NCI-H748 (cell line): ENCODE measurements around the gene CSH2.
"Not testable (repeated sequence)": the region's sequence is repeated elsewhere in the genome, so short reads cannot be mapped to it uniquely, and the experiment has no call there.

ENCODE experiments used
- DNase-seq: peaks from one replicate; lab custom pipeline; 2025; ENCODE audit not compliant: unreplicated experiment; lab: John Stamatoyannopoulos, UW

Gene CSH2

DNA sequence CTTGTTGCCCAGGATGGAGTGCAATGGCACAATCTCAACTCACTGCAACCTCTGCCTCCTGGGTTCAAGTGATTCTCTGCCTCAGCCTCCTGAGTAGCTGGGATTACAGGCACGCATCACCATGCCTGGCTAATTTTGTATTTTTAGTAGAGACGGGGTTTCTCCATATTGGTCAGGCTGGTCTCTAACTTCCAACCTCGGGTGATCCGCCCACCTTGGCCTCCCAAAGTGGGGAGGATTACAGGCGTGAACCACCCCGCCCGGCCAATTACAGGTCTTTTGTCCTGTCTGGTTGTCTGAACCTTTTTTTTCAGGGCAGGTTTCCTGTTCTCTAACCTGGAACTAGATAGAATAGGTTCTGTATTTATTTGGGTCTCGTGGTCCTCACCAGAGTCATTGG, 17.1 kb downstream of the CSH2 start:
- not testable (repeated sequence) for DNase-seq

DNA sequence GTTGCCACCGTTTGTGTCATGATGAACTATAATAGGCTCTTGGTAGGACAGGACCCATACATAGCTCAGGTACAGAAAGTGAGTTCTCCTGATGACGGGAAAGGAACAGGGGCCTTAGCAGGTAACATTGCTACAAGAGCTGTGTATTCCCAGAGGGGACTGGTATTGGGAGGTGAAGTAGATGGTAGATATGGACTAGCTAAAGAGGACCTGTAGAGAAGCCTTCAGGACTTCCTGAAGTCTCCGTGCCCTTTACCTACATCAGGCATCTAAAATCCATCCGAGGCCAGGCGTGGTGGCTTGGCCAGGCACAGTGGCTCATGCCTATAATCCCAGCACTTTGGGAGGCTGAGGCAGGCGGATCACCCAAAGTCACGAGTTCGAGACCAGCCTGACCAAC, 18.3 kb downstream of the CSH2 start:
- no peak for DNase-seq

DNA sequence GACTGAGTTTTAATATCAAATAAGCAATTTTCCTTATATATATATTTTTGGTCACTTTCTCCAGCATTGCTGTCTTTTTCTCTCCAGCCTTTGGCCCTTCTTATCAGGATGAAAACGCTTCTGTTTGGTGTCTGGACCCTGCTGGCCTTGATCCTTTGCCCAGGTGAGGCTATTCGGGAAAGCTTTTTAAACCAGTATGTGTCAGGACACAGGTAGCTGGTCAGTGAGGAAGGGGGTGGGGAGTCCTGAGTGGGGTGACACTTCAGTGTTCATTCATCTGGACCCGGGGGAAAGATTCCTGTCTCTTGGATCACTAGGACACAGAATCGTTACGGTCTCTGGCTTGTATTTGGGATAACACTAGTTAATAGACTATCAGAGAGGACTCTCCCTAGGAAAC, 18.8 kb downstream of the CSH2 start:
- DNase-seq = no peak

DNA sequence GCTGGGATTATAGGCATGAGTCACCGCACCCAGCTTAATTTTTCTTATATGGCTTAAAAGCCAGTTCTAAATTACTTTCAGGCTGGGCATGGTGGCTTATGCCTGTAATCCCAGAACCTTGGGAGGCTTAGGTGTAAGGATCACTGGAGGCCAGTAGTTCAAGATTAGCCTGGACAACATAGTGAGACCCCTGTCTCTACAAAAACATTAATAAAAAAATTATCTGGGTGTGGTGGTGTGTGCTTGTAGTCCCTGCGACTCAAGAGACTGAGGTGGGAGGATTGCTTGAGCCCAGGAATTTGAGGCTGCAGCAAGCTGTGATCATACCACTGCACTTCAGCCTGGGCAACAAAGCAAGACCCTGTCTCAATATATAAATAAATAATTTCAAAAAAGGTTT, 20.2 kb downstream of the CSH2 start:
- DNase-seq = no peak

DNA sequence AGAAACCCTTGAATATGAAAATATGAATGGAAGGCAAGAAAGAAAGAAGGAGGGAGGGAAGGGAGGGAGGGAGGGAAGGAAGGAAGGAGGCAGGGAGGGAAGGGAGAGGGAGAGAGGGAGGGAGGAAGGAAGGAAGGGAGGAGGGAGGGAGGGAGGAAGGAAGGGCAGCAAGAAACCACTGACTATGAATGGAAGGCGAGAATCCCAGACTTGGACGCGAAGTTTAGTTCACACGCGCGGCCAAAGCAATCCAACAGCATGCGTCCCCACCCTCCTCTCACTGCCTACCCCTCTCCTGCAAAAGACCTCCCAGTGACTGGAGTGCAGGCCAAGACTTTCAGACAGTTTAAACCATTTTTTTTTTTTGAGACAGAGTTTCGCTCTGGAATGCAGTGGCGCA, 23.1 kb downstream of the CSH2 start:
- DNase-seq = no peak

DNA sequence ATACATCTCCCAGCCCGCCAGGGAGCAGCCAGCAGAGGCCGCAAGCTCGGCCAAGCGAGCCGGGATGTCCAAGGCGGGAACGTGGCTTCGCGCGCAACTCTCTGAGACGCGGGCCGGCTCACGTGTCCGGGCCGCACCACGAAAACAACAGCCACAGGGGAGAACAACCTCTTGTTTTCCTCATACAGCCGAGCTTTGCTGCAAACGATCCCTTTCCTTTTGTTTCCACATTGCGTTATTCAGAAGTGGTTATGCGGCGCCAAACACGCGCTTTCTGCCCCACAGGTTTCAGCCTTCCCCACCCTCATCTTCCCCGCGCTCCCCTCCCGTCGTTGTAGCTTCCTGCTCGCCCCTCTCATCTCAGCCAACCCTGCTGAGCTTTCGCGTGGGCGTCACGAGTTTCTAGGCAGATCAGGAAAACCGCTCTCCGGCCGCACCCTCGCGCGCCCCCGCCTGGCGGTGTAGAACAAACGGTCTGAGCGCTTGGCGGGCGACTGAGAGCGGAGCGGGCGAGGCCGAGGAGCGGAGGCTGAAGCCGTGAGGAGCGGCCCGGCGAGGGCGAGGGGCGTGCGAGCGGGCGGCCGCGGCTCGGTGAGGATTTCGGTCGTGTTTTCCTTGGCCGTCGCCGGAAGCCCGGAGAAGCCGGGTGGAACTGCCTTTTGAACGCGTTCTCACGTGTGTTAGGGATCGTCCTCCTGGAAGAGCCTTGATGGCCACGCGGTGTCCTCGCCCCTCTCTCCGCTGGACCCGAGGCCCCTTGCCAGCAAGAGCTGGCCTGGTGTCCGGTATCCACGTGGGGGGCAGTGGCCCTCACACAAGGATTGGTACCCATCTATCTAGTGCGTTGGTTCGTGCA, 24.4 kb downstream of the CSH2 start:
- no peak for DNase-seq

DNA sequence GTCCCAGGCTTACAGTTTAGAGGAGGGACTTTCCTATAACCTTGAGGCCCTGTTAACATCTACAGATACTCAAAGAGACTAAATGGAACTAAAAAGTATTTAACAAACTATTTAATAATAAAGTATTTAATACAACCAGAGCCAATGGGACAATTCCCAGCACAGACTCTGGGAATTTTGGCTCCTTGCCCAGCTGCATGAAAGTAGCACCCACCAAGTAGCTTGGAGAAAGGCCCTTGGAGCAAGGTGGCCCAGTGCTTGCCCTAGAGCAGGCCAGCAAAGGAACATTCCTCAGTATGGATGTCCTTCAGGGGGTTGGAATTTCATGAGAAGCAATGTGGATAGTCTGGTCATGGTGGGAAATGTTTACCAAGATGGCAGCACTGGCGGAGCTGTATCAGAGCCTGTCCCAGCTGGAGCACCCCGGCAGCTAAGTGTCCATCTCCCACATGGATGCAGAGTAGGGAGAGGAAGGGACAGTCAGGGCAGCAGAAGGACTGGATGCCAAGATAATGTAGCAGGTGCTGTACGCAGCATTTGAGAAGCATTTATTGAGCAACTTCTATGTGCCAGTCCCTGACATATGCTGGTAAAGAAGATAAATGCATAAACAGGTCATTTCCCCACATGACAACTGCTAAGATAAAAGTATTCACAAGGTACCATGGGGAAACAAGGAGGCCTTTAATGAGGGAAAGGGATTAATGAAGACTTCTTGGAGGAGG, 25.8 kb downstream of the CSH2 start:
- no peak for DNase-seq

DNA sequence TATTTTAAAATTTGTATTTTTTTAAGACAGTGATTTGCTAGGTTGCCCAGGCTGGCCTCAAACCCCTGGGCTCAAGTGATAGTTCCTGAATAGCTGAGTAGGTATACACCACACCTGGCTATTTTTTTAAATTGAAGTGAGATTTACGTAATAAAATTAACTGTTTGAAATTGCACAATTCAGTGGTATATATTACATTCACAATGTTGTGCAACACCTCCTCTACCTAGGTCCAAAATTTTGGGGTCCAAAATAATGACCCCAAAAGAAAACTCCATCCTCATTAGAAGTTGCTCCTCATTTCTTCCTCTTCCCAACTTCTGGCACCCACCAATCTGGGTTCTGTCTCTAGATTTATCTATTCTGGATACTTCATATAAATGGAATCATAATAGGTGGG, 28.0 kb downstream of the CSH2 start:
- no peak for DNase-seq

DNA sequence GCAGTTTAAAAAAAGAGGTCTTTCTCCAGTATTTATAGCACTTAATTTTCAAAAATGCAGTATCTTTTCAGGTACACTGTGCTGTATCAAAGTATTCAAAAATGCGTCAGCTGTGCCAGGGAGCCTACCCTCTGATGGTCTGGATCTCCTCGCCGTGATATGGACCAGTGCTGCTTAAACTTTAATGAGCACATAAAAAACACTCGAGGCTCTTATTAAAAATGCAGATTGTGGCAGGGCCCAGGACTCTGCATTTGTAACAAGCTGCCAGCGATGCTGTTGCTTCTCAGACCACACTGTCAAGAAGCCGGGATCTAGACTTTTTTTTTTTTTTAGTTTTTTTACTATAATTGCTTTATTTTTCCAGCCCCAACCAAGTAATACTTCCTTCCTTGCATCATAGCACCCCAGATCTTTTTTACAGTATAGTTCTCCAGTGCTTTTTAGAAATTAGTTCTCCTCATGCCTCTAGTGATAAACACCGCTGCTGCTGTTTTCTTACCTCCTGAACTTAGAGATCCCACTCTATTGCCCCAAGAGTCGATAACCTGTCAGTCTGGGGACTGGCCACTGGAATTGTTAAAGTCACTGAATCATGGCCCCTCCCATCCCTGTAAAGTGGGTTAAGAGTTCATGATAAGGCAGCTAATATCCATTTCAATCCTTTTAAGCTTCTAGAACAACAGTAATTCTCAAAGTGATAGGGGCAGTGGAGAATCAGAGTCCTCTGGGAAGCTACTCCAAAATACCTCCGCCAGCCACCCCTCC, 29.4 kb downstream of the CSH2 start:
- DNase-seq = no peak

DNA sequence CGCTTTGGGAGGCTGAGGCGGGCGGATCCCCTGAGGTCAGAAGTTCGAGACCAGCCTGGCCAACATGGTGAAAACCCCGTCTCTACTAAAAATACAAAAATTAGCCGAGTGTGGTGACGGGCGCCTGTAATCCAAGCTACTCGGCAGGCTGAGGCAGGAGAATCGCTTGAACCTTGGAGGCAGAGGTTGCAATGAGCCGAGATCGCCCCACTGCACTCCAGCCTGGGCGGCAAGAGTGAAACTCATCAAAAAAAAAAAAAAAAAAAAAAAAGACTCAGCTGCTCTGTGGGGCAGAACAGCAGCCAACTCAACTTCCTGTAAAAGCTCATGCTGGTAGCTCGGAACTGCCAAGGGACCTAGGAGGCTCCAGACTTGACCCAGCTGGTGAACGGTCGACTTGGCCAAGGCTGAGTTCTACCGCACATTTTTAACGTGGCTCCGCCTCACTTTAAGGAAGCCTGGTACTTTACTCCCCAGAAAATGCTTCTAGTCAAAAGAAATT, 30.0 kb downstream of the CSH2 start:
- DNase-seq = not testable (repeated sequence)

DNA sequence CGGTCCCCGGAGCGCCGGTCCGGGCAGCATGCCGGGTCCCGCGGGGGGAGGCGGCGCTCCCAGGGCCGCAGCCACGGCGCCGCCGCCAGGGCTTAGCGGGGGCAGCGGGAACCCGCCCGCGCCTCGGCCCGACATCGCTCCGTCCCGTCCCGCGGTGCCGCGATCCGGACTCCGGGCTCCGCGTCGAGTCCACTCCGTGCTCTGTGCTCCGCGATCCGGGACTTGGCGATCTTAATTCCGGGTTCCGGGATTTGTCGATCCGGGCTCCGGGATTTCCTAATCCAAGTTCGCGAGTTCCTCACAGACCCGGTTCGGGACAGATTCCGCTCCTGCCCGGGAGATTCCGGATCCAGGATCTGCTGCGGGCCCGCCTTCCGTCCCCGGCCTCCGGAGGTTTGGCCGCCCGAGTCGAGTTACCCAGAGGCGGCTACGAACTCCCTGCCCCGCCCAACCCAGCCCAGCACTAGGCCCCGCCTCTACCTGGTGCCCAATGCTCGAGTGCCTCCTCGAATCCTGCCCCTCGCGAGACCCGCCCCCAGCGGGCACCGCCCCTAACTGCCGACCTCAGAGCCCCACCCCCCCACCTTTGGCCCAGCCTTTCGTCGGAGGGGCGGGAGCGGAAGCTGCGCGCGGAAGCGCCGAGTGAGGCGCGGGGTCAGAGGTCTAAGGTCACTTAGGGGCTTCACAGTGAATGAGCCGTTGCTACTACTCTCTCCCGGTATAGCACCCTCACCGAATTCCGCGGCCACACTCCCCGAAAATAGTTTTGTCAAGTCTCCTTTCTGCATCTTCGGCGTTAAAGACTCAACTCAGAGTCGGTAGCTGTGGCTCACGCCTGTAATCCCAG, 30.7 kb downstream of the CSH2 start, which contains the start of gene SMARCD2:
TSS of gene SMARCD2 (minus strand) at position 146 of the 847 bp plus-strand sequence. CDS start at position 135, 11 bp downstream.
- DNase-seq = peak; percentile 97

DNA sequence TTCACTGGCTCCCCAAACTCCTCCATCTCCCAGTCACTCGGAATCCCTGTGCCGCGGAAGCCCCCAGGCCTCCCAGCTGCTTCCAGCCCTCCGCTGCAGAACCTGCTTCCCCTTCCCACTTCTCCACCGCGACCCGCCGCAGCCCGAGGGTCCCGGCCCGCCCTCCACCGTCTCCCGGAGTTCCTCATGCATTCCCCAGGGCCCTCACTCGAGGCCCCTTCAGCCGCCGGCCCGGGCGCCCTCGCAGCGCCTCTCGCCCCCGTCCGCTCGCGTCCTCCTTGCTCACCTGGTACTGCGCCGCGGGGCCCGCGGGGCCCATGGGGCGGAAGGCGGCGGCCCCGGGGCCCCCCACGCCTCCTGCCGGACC, 31.3 kb downstream of the CSH2 start:
- peak; percentile 57 for DNase-seq

DNA sequence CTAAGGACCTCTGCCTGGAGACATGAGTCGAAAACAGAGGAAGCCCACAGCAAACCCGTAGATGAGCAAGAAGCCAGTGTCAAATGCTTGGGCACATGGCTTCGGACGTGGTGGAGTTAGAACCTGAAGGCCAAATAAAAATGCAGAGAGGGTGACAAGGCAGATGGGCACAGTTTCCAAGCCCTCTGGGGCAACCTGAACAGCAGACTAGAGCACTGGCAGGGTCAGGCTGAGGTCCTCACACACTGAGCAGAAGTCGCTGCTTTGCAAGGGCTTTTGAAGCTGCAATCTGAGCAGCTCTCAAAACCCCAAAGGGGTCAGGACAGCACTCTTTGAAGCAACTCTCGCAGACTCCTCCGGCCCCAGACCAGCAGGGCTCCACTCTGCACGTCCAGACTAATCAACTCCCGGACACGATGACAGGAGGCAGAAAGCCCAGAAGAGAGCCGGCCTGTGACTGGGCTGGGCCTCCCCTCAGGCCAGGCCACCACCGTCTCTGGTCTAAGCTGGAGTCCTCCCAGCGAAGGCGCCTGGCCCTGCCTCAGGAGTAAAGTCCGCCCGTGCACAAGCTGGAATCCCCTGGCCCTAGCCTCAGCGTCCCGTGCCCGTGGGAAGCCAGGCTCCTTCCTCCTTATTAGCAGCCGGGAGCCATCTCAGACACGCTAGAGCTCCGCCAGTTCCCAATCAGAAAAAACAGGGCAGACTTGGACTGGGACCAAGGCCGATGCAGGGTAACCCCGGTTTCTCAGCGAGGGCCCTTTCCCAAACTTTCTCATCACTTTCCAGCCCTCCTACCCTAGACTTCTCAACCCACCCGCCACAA, 31.9 kb downstream of the CSH2 start:
- DNase-seq = peak; percentile 23

DNA sequence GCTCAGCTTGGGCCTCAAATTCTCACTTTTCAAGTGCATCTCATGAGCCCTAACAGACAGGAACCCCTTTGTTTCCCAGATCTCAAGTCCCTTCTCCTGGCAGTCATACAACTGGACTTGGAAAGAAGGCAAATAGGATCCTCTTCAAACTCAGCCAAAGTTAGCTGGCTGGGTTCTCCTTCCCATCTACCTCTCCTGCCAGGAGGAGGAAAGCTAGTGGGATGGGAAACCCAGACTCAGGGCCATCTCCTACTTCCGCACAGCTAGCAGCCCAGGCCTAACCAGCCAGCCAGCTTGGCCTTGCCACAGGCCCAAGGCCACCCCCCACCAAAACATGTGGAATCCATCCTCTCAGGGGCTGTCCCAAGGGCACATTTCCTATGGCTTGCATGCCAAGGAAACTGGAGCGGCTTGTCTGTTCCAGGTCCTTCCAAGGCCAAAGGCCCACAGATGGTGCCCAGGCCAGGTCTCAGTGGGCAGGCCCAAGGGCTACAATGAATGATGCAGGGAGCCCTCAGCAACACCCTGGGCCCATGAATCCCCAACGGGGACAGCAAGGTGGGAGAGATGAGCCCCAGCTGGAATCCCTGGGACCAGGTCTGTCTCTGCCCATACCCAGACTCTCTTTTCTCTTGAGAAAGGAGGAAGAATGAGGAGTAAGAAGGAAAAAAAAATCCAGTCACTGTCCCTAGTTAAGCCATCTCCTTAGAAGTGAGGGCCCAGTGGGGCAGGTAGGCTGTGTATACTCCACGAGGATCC, 32.7 kb downstream of the CSH2 start:
- no peak for DNase-seq

DNA sequence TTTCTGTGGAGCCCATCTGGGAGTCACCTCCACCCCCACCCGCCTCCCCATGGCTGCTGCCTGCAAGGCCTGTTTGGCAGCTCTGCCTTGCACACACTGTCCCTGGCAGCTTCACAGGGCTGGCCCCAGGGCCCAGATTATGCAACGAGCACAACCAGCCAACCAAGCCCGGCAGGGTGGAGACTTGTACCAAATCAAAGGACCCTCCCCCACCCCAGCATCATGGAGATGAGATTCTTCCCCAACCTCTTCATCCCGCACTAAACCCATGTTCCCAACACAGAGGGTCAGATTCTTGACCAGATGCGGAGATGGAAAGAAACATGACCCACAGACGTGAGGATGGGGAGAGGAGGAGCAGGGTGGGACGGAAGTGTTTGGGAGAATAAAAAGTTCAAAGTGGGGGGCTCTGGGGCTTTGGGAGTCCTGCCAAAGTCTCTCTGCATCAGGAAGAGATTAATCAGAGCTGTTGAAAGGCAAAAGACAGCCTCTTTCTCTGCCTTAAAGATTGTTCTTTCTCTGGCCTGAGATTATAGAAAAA, 34.8 kb downstream of the CSH2 start:
- DNase-seq = no peak

DNA sequence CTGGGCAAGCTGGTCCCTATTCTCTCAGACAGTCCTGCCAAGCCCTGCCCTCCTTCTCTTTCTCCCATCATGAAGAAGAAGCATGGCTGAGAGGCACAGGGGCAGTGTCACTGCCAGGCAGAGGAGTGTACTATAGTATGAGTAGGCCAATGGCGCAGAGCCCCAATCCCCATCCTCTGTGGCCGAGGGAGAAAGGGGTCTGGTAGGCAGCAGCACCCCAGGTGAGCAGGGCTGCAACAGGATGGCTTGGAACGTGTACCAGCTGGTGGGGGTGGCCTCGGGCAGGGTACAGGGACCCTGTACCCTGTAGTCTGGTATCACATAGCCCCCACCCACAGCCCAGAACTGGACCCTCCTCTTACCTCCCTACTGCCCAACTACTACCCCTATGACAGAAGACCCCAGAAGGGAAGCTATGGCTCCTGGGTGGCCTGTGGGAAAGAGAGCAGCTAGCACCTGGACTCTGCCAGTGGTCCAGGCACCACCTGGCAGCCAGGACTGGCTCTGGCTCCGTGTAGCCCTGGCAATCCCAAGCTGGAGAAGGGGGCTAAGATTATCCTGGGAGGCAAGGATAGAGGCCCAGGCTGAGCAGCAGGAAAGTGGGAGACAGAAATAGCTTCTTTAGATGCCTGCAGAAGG, 35.4 kb downstream of the CSH2 start:
- DNase-seq = no peak

DNA sequence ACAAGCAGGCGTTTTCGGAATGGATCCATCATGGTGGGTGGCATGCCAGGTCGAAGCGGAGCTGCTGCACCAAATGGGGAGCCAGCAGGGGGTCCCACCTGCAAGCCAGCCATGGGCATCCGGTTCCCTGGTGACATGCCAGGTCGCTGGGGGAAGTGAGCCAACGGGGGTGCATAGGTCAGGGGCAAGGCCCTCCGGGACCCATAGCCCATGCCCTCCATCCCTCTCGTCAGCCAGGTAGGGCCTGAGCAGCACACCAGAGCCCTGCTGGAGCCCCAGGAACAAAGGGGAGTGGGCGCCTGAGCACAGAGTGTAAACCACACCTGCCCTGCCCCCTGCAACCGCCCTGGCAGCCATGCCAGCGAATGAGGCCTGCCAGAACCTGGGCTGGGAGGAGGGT, 36.0 kb downstream of the CSH2 start:
- no peak for DNase-seq

DNA sequence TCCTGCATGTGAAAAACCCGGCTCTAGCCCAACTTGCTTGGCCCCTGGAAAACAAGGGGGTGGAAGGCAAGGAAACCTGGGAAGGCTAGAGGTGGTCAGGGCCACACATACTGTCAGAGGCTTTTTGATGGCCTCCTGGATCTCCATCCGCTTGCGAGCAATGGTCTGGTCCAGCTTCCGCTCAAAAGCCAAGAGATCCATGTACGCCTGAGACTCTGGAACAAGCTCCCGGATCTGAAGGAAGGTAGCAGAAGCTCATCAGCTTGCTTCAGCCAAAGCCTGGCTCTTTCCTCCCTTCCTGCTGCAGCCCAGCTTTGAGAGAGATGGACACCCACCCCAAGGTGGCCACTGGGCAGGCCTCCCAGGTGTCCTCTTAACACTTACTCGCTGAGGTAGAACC, 36.7 kb downstream of the CSH2 start:
- no peak for DNase-seq
